Stimulated activated naive B cell treated with anti-CD40 and anti-IgM and Interleukin-4, amounts not matched to agents 10 μg/mL and 1 μg/mL and 100 μg/mL, for 72 hours (primary cell): ENCODE measurements around the gene DERA.
A peak's percentile ranks its signal among the peaks of the same experiment; 100 is the strongest.
"Not testable (repeated sequence)": the region's sequence is repeated elsewhere in the genome, so short reads cannot be mapped to it uniquely, and the experiment has no call there.

Source experiments
- ATAC-seq, 2 donors: fragments of 150-1000 bp; cut with Tn5 transposase; replicated peaks; 2 replicates each; pipeline ENCODE4 v1.10.0; 2021; ENCODE audit warnings: moderate library complexity in 1 of 2
- DNase-seq: peaks from one replicate; pipeline ENCODE4 v3.0.0; 2021
- H3K27ac Mint-ChIP-seq: one replicate; pipeline ENCODE4 v1.8.0; 2022; ENCODE audit warnings: mild to moderate bottlenecking, mixed read lengths
- H3K27me3 Mint-ChIP-seq, 2 donors: one replicate each; pipeline ENCODE4 v1.8.0; 2022; ENCODE audit warnings: mixed read lengths in 2 of 2
- H3K36me3 Mint-ChIP-seq, 2 donors: one replicate each; pipeline ENCODE4 v1.8.0; 2022; ENCODE audit warnings: mixed read lengths in 2 of 2, mild to moderate bottlenecking in 1 of 2
- H3K4me1 Mint-ChIP-seq, 2 donors: one replicate each; pipeline ENCODE4 v1.8.0; 2022; ENCODE audit warnings: mixed read lengths in 2 of 2, mild to moderate bottlenecking in 1 of 2
- H3K4me3 Mint-ChIP-seq, 2 donors: one replicate each; pipeline ENCODE4 v1.8.0; 2022; ENCODE audit warnings: mild to moderate bottlenecking in 2 of 2, mixed read lengths in 2 of 2, moderate library complexity in 1 of 2
- H3K9me3 Mint-ChIP-seq, 2 donors: one replicate each; pipeline ENCODE4 v1.8.0; 2022; ENCODE audit warnings: mixed read lengths in 2 of 2, mild to moderate bottlenecking in 1 of 2

The DERA gene

GRCh38 chr12:15928346-15928745 is 17.2 kb downstream of the DERA start:
- no peak for DNase-seq
- peaks cover 8 to 11% of the 10 kb centered on the region in 2 donors for H3K9me3 Mint-ChIP-seq

GRCh38 chr12:15928870-15929571 is 17.9 kb downstream of the DERA start:
- DNase-seq (no peak), ATAC-seq (no peak)
- H3K9me3 Mint-ChIP-seq, result peaks cover 8 to 11% of the 10 kb centered on the region in 2 donors
- H3K4me1 Mint-ChIP-seq, result peaks cover 9 to 16% of the 10 kb centered on the region in 2 donors
- H3K36me3 Mint-ChIP-seq, result peaks cover 15 to 22% of the 10 kb centered on the region in 2 donors
- H3K4me3 Mint-ChIP-seq, result no peak overlapping the region
- no peaks in the 10 kb centered on the region for H3K27me3 Mint-ChIP-seq
- no peak overlapping the region for H3K27ac Mint-ChIP-seq

More at GRCh38 chr12:15928346-15928745, 17.2 kb downstream of the DERA start:
- Mint-ChIP-seq H3K27ac (no peak overlapping the region), H3K4me1 (peaks cover 9 to 16% of the 10 kb centered on the region in 2 donors), H3K27me3 (no peaks in the 10 kb centered on the region), H3K4me3 (no peak overlapping the region), H3K36me3 (peaks cover 12 to 22% of the 10 kb centered on the region in 2 donors)
- no peak for ATAC-seq

- no peaks in the 10 kb centered on the region for H3K27me3 Mint-ChIP-seq
- DNase-seq, result peak; percentile 41
- H3K36me3 Mint-ChIP-seq, result peaks cover 12 to 19% of the 10 kb centered on the region in 2 donors
- ATAC-seq, result peak; percentile 97
- peak overlapping the region in 1 of 2 donors; percentile 1 for H3K4me3 Mint-ChIP-seq
- H3K9me3 Mint-ChIP-seq, result peaks cover 8 to 11% of the 10 kb centered on the region in 2 donors
- H3K4me1 Mint-ChIP-seq, result peaks cover 9 to 17% of the 10 kb centered on the region in 2 donors
- H3K27ac Mint-ChIP-seq, result peak overlapping the region; percentile 4
These were observed 20.5 kb downstream of the DERA start for GRCh38 chr12:15931590-15932053.

- Mint-ChIP-seq H3K36me3 (peaks cover 12 to 23% of the 10 kb centered on the region in 2 donors), H3K4me3 (no peak overlapping the region), H3K27ac (no peak overlapping the region), H3K27me3 (no peaks in the 10 kb centered on the region), H3K4me1 (peaks cover 9 to 23% of the 10 kb centered on the region in 2 donors), H3K9me3 (peaks cover 8 to 11% of the 10 kb centered on the region in 2 donors)
- no peak for ATAC-seq
- no peak for DNase-seq
These were observed 21.2 kb downstream of the DERA start for GRCh38 chr12:15932327-15932726.

- peaks cover 12 to 30% of the 10 kb centered on the region in 2 donors for H3K4me1 Mint-ChIP-seq
- no peaks in the 10 kb centered on the region for H3K27me3 Mint-ChIP-seq
- peaks cover 8 to 11% of the 10 kb centered on the region in 2 donors for H3K9me3 Mint-ChIP-seq
- DNase-seq (no peak), ATAC-seq (no peak)
- H3K27ac Mint-ChIP-seq, result no peak overlapping the region
- no peak overlapping the region for H3K4me3 Mint-ChIP-seq
- peaks cover 12 to 29% of the 10 kb centered on the region in 2 donors for H3K36me3 Mint-ChIP-seq
These were observed 21.8 kb downstream of the DERA start for GRCh38 chr12:15932971-15933370.

- DNase-seq (no peak), ATAC-seq (no peak)
- Mint-ChIP-seq H3K27me3 (no peaks in the 10 kb centered on the region), H3K4me1 (peaks cover 12 to 30% of the 10 kb centered on the region in 2 donors), H3K36me3 (peaks cover 12 to 30% of the 10 kb centered on the region in 2 donors), H3K4me3 (no peak overlapping the region), H3K27ac (no peak overlapping the region), H3K9me3 (peaks cover 8 to 11% of the 10 kb centered on the region in 2 donors)
These were observed 22.6 kb downstream of the DERA start for GRCh38 chr12:15933751-15934150.

GRCh38 chr12:15936751-15937150 is 25.6 kb downstream of the DERA start:
- Mint-ChIP-seq H3K4me3 (no peak overlapping the region), H3K36me3 (peaks cover 20 to 34% of the 10 kb centered on the region in 2 donors), H3K27me3 (no peaks in the 10 kb centered on the region), H3K4me1 (peaks cover 7 to 23% of the 10 kb centered on the region in 2 donors), H3K9me3 (peaks cover 13 to 14% of the 10 kb centered on the region in 2 donors), H3K27ac (peak overlapping the region; percentile 48)
- DNase-seq, result no peak
- ATAC-seq, result no peak

- no peak overlapping the region for H3K4me3 Mint-ChIP-seq
- peaks cover 9 to 10% of the 10 kb centered on the region in 2 donors for H3K9me3 Mint-ChIP-seq
- DNase-seq (no peak), ATAC-seq (no peak)
- no peaks in the 10 kb centered on the region for H3K27me3 Mint-ChIP-seq
- H3K4me1 Mint-ChIP-seq, result peaks cover 6 to 27% of the 10 kb centered on the region in 2 donors
- peaks cover 24 to 34% of the 10 kb centered on the region in 2 donors for H3K36me3 Mint-ChIP-seq
- no peak overlapping the region for H3K27ac Mint-ChIP-seq
These were observed 26.8 kb downstream of the DERA start for GRCh38 chr12:15937902-15938301.

GRCh38 chr12:15939111-15939510 is 28.0 kb downstream of the DERA start:
- H3K36me3 Mint-ChIP-seq, result peaks cover 19 to 30% of the 10 kb centered on the region in 2 donors
- H3K27me3 Mint-ChIP-seq, result no peaks in the 10 kb centered on the region
- peaks cover 7 to 8% of the 10 kb centered on the region in 2 donors for H3K9me3 Mint-ChIP-seq
- no peak for DNase-seq
- no peak overlapping the region for H3K4me3 Mint-ChIP-seq
- no peak for ATAC-seq
- H3K27ac Mint-ChIP-seq, result no peak overlapping the region
- H3K4me1 Mint-ChIP-seq, result peaks cover 6 to 27% of the 10 kb centered on the region in 2 donors

- Mint-ChIP-seq H3K4me3 (no peak overlapping the region), H3K27me3 (no peaks in the 10 kb centered on the region), H3K27ac (no peak overlapping the region), H3K4me1 (peaks cover 15 to 37% of the 10 kb centered on the region in 2 donors), H3K36me3 (peaks cover 24 to 39% of the 10 kb centered on the region in 2 donors), H3K9me3 (peaks cover 11% of the 10 kb centered on the region in 2 donors)
- ATAC-seq (no peak), DNase-seq (no peak)
These were observed 31.3 kb downstream of the DERA start for GRCh38 chr12:15942475-15942874.

GRCh38 chr12:15943519-15943918 is 32.4 kb downstream of the DERA start:
- H3K27ac Mint-ChIP-seq, ATAC-seq, H3K4me3 Mint-ChIP-seq, H3K27me3 Mint-ChIP-seq, DNase-seq: not testable (repeated sequence)
- H3K4me1 Mint-ChIP-seq, result peaks cover 12 to 32% of the 10 kb centered on the region in 2 donors
- peaks cover 27 to 39% of the 10 kb centered on the region in 2 donors for H3K36me3 Mint-ChIP-seq
- H3K9me3 Mint-ChIP-seq, result peaks cover 13 to 16% of the 10 kb centered on the region in 2 donors

GRCh38 chr12:15948461-15948860 is 37.3 kb downstream of the DERA start:
- H3K27me3 Mint-ChIP-seq, H3K27ac Mint-ChIP-seq, ATAC-seq, H3K9me3 Mint-ChIP-seq, DNase-seq, H3K4me3 Mint-ChIP-seq: not testable (repeated sequence)
- Mint-ChIP-seq H3K36me3 (peaks cover 12 to 29% of the 10 kb centered on the region in 2 donors), H3K4me1 (peaks cover 14 to 24% of the 10 kb centered on the region in 2 donors)

- ATAC-seq, result no peak
- Mint-ChIP-seq H3K27me3 (no peaks in the 10 kb centered on the region), H3K4me1 (peaks cover 5% of the 10 kb centered on the region in 2 donors), H3K36me3 (peaks cover 0 to 14% of the 10 kb centered on the region in 2 donors), H3K4me3 (no peak overlapping the region), H3K27ac (no peak overlapping the region), H3K9me3 (no peaks in the 10 kb centered on the region)
- no peak for DNase-seq
These were observed 44.1 kb downstream of the DERA start for GRCh38 chr12:15955281-15955680.

GRCh38 chr12:15956010-15956409 is 44.9 kb downstream of the DERA start:
- DNase-seq (no peak), ATAC-seq (no peak)
- no peaks in the 10 kb centered on the region for H3K27me3 Mint-ChIP-seq
- peaks cover 2 to 3% of the 10 kb centered on the region in 2 donors for H3K4me1 Mint-ChIP-seq
- no peak overlapping the region for H3K4me3 Mint-ChIP-seq
- H3K36me3 Mint-ChIP-seq, result peaks cover 5 to 20% of the 10 kb centered on the region in 2 donors
- no peak overlapping the region for H3K27ac Mint-ChIP-seq
- H3K9me3 Mint-ChIP-seq, result no peaks in the 10 kb centered on the region
